ENCODE measurements around the gene ATP2C1.
A peak's percentile ranks its signal among the peaks of the same experiment; 100 is the strongest.
"Not testable (repeated sequence)": the region's sequence is repeated elsewhere in the genome, so short reads cannot be mapped to it uniquely, and the experiment has no call there.

ATP2C1 gene

GRCh38 chr3:130893376-130894129 is at the start of gene ATP2C1:
Gene ATP2C1 (plus strand): TSS chr3:130894084. CDS start chr3:130894770, 686 bp downstream.
- DNase-seq (ENCODE audit: low spot score), result peak; percentile 90

GRCh38 chr3:130844462-130844861 is 49.4 kb upstream of the ATP2C1 start:
- DNase-seq (ENCODE audit: low spot score), result no peak

- no peak for DNase-seq (ENCODE audit: low spot score)
Measured at GRCh38 chr3:130846181-130846580, 47.7 kb upstream of the ATP2C1 start.

- no peak for DNase-seq (ENCODE audit: low spot score)
Measured at GRCh38 chr3:130849091-130849552, 44.8 kb upstream of the ATP2C1 start.

- no peak for DNase-seq (ENCODE audit: low spot score)
Measured at GRCh38 chr3:130850044-130850797, 43.7 kb upstream of the ATP2C1 start.

- no peak for DNase-seq (ENCODE audit: low spot score)
Measured at GRCh38 chr3:130850843-130851242, 43.0 kb upstream of the ATP2C1 start.

GRCh38 chr3:130851277-130851676 is 42.6 kb upstream of the ATP2C1 start:
- no peak for DNase-seq (ENCODE audit: low spot score)

GRCh38 chr3:130853581-130853980 is 40.3 kb upstream of the ATP2C1 start:
- DNase-seq (ENCODE audit: low spot score), result no peak

- no peak for DNase-seq (ENCODE audit: low spot score)
Measured at GRCh38 chr3:130854208-130854864, 39.5 kb upstream of the ATP2C1 start.

GRCh38 chr3:130857336-130858026 is 36.4 kb upstream of the ATP2C1 start:
- no peak for DNase-seq (ENCODE audit: low spot score)

- DNase-seq (ENCODE audit: low spot score), result not testable (repeated sequence)
Measured at GRCh38 chr3:130862130-130862529, 31.8 kb upstream of the ATP2C1 start.

- no peak for DNase-seq (ENCODE audit: low spot score)
Measured at GRCh38 chr3:130865489-130865888, 28.4 kb upstream of the ATP2C1 start.

- no peak for DNase-seq (ENCODE audit: low spot score)
Measured at GRCh38 chr3:130866327-130866726, 27.6 kb upstream of the ATP2C1 start.

GRCh38 chr3:130870423-130870822 is 23.5 kb upstream of the ATP2C1 start:
- DNase-seq (ENCODE audit: low spot score), result no peak

GRCh38 chr3:130876594-130876993 is 17.3 kb upstream of the ATP2C1 start:
- DNase-seq (ENCODE audit: low spot score), result no peak

- DNase-seq (ENCODE audit: low spot score), result no peak
Measured at GRCh38 chr3:130878464-130878863, 15.4 kb upstream of the ATP2C1 start.

- no peak for DNase-seq (ENCODE audit: low spot score)
Measured at GRCh38 chr3:130889416-130889946, 4.4 kb upstream of the ATP2C1 start.

- DNase-seq (ENCODE audit: low spot score), result peak; percentile 79
Measured at GRCh38 chr3:130892759-130893375, 1.0 kb upstream of the ATP2C1 start.

GRCh38 chr3:130894130-130894985 is 474 bp downstream of the ATP2C1 start:
- peak; percentile 35 for DNase-seq (ENCODE audit: low spot score)

- DNase-seq (ENCODE audit: low spot score), result no peak
Measured at GRCh38 chr3:130894986-130895280, 1.0 kb downstream of the ATP2C1 start.

Measured in SW480 (cell line).